H9 (cell line): ENCODE data around the gene SGF29. TPM values are rescaled to one million over a fixed set of nuclear protein-coding genes. Genes with fewer than 3 reads are reported as not detected.

Experiments
- DNase-seq: peaks from one replicate; pipeline ENCODE4 v3.0.0-alpha.2; 2017
- H2AFZ ChIP-seq: one replicate; pipeline ENCODE4 v1.6.1; 2013; ENCODE audit warnings: mild to moderate bottlenecking, low read length, control low read depth, moderate library complexity
- H2AK5ac ChIP-seq: 2 replicates; pipeline ENCODE4 v1.6.1; 2013; ENCODE audit warnings: low read length, control low read depth, mixed read lengths; ENCODE audit not compliant: insufficient read length
- H2BK120ac ChIP-seq: one replicate; pipeline ENCODE4 v1.6.1; 2013; ENCODE audit warnings: low read depth, mild to moderate bottlenecking, low read length, control low read depth, inconsistent platforms; ENCODE audit not compliant: poor library complexity, severe bottlenecking
- H2BK12ac ChIP-seq: 2 replicates; pipeline ENCODE4 v1.6.1; 2013; ENCODE audit warnings: low read length, control low read depth, mixed read lengths, low read depth; ENCODE audit not compliant: insufficient read length
- H2BK15ac ChIP-seq: 2 replicates; pipeline ENCODE4 v1.6.1; 2013; ENCODE audit warnings: low read depth, low read length, control low read depth
- H2BK20ac ChIP-seq: one replicate; pipeline ENCODE4 v1.6.1; 2013; ENCODE audit warnings: low read depth, mild to moderate bottlenecking, low read length, control low read depth, inconsistent platforms; ENCODE audit not compliant: poor library complexity, severe bottlenecking
- H2BK5ac ChIP-seq: 2 replicates; pipeline ENCODE4 v1.6.1; 2013; ENCODE audit warnings: low read length, control low read depth, mixed read lengths; ENCODE audit not compliant: insufficient read length
- H3K14ac ChIP-seq: 2 replicates; pipeline ENCODE4 v1.6.1; 2013; ENCODE audit warnings: low read length, control low read depth; ENCODE audit not compliant: insufficient read depth
- H3K18ac ChIP-seq: 2 replicates; pipeline ENCODE4 v1.6.1; 2013; ENCODE audit warnings: low read depth, mild to moderate bottlenecking, mixed read lengths, low read length, control low read depth; ENCODE audit not compliant: insufficient read length
- H3K23ac ChIP-seq: 2 replicates; pipeline ENCODE4 v1.6.1; 2013; ENCODE audit warnings: low read length, control low read depth, mixed read lengths, low read depth; ENCODE audit not compliant: insufficient read length
- H3K23me2 ChIP-seq: 2 replicates; pipeline ENCODE4 v1.6.1; 2013; ENCODE audit warnings: low read depth, mild to moderate bottlenecking, mixed read lengths, low read length, control low read depth; ENCODE audit not compliant: insufficient read length, poor library complexity, severe bottlenecking
- H3K27ac ChIP-seq: 2 replicates; pipeline ENCODE4 v1.5.1; 2013; ENCODE audit warnings: low read length, control low read depth, mixed read lengths, low read depth; ENCODE audit not compliant: insufficient read length
- H3K27me3 ChIP-seq: 2 replicates; pipeline ENCODE4 v1.6.1; 2013; ENCODE audit warnings: low read length, control low read depth, inconsistent platforms; ENCODE audit not compliant: insufficient read depth
- H3K4ac ChIP-seq: 2 replicates; pipeline ENCODE4 v1.6.1; 2013; ENCODE audit warnings: low read depth, mild to moderate bottlenecking, control low read depth, inconsistent platforms, low read length, moderate library complexity
- H3K4me1 ChIP-seq: 2 replicates; pipeline ENCODE4 v1.6.1; 2013; ENCODE audit warnings: low read length, control low read depth, inconsistent platforms; ENCODE audit not compliant: insufficient read depth
- H3K4me2 ChIP-seq: 2 replicates; pipeline ENCODE4 v1.6.1; 2013; ENCODE audit warnings: low read length, control low read depth, mixed read lengths; ENCODE audit not compliant: insufficient read length, insufficient read depth
- H3K56ac ChIP-seq: 2 replicates; pipeline ENCODE4 v1.6.1; 2013; ENCODE audit warnings: low read depth, mild to moderate bottlenecking, mixed read lengths, low read length, control low read depth; ENCODE audit not compliant: insufficient read length
- H3K79me1 ChIP-seq: 2 replicates; pipeline ENCODE4 v1.6.1; 2013; ENCODE audit warnings: low read depth, mild to moderate bottlenecking, moderate library complexity, low read length, control low read depth, inconsistent platforms; ENCODE audit not compliant: insufficient read depth, poor library complexity, severe bottlenecking
- H3K79me2 ChIP-seq: 2 replicates; pipeline ENCODE4 v1.6.1; 2013; ENCODE audit warnings: low read length, control low read depth, inconsistent platforms; ENCODE audit not compliant: insufficient read depth
- H3K9ac ChIP-seq: 2 replicates; pipeline ENCODE4 v1.6.1; 2013; ENCODE audit warnings: low read length, control low read depth, mixed read lengths; ENCODE audit not compliant: insufficient read length; ENCODE audit errors: extremely low read depth
- H3K9me3 ChIP-seq: one replicate; pipeline ENCODE4 v1.6.1; 2013; ENCODE audit warnings: low read depth, low read length, inconsistent platforms; ENCODE audit not compliant: control insufficient read depth
- H3T11ph ChIP-seq: one replicate; pipeline ENCODE4 v1.6.1; 2013; ENCODE audit warnings: mild to moderate bottlenecking, low read length, control low read depth, inconsistent platforms
- H4K20me1 ChIP-seq: one replicate; pipeline ENCODE4 v1.6.1; 2013; ENCODE audit not compliant: control insufficient read depth, insufficient read length, insufficient read depth
- H4K5ac ChIP-seq: 2 replicates; pipeline ENCODE4 v1.6.1; 2013; ENCODE audit warnings: low read depth, mild to moderate bottlenecking, mixed read lengths, low read length, control low read depth; ENCODE audit not compliant: insufficient read length
- H4K8ac ChIP-seq: replicated peaks from 2 replicates; pipeline ENCODE4 v1.6.1; 2013; ENCODE audit warnings: low read length, control low read depth, mixed read lengths, low read depth; ENCODE audit not compliant: insufficient read length
- H4K91ac ChIP-seq: 2 replicates; pipeline ENCODE4 v1.6.1; 2013; ENCODE audit warnings: low read depth, mild to moderate bottlenecking, moderate library complexity, mixed read lengths, low read length, control low read depth; ENCODE audit not compliant: insufficient read length
- H3K27ac Mint-ChIP-seq, 3 experiments: 2 replicates in 2 of 3; 3 replicates in 1 of 3; pipeline ENCODE4 v1.8.0; 2020 to 2021; ENCODE audit warnings: mixed read lengths in 3 of 3, mild to moderate bottlenecking in 1 of 3, moderate library complexity in 1 of 3
- H3K27me3 Mint-ChIP-seq: 2 replicates; pipeline ENCODE4 v1.8.0; 2021; ENCODE audit warnings: low read depth, mild to moderate bottlenecking, moderate library complexity, mixed read lengths
- H3K36me3 Mint-ChIP-seq, 3 experiments: 2 replicates in 2 of 3; 3 replicates in 1 of 3; pipeline ENCODE4 v1.8.0; 2020 to 2021; ENCODE audit warnings: low read depth in 3 of 3, mixed read lengths in 3 of 3; ENCODE audit not compliant: insufficient read depth in 1 of 3
- H3K4me1 Mint-ChIP-seq, 2 experiments: 2 replicates each; pipeline ENCODE4 v1.8.0; 2020; ENCODE audit warnings: mixed read lengths in 2 of 2
- H3K4me3 Mint-ChIP-seq, 2 experiments: 2 replicates in 1 of 2; 3 replicates in 1 of 2; pipeline ENCODE4 v1.8.0; 2020 to 2021; ENCODE audit warnings: mild to moderate bottlenecking in 2 of 2, mixed read lengths in 2 of 2, moderate library complexity in 1 of 2
- H3K9me3 Mint-ChIP-seq, 2 experiments: 2 replicates in 1 of 2; 3 replicates in 1 of 2; pipeline ENCODE4 v1.8.0; 2020; ENCODE audit warnings: mild to moderate bottlenecking in 2 of 2, mixed read lengths in 2 of 2, moderate library complexity in 1 of 2
- WGBS: extraction: QIAGEN DNeasy Blood & Tissue Kit; methylation state at CpG from one replicate; pipeline ENCODE4 v1.1.7; 2013; ENCODE audit warnings: missing lambda C conversion rate, low lambda C conversion rate, mixed read lengths; ENCODE audit not compliant: insufficient read length; ENCODE audit errors: extremely low coverage; 5-methylcytosine and 5-hydroxymethylcytosine counted together
- total RNA-seq: library from RNA; stranded (reverse); gene quantifications from 2 replicates; pipeline ENCODE4 v1.2.1, GENCODE V29; 2021
- TF ChIP-seq, protein P1 (sequence below): fragments of 200-600 bp; sonication (generic); conservative IDR thresholded peaks from 3 replicates; pipeline ENCODE4 v1.8.0; 2021; ENCODE audit warnings: antibody characterized with exemption, mild to moderate bottlenecking

The SGF29 gene
- total RNA-seq, 1 experiment from 2014 or later: 24.8 TPM

DNA sequence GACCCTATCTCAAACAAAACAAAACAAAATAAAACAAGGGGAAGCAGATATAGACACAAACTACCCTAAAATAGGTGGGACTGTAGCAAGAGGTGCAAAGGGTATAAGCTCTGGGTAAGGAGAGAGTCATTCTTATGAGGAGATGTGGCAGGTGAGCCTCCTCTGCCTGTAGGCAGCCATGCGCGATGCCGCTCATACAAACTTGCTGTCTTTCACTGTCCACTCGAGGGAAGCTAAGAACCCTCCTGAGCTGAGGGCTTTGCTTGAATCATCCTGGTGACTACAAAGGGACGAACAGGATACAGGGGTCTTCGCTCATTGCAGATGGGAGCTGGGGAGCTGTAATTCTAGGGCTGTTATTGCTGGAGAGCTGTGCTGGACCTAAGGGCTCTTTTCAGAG lies 32.3 kb upstream of the SGF29 start:
- Histone ChIP-seq H3K79me1 (no peaks in the 10 kb centered on the region), H3K9ac (no peak overlapping the region), H3K27ac (no peak overlapping the region), H4K91ac (no peak overlapping the region), H4K5ac (no peak overlapping the region), H3K56ac (no peak overlapping the region), H3K4me2 (no peak overlapping the region), H3K27me3 (no peaks in the 10 kb centered on the region), H3K23ac (no peak overlapping the region), H2BK15ac (no peak overlapping the region), H3T11ph (no peak overlapping the region), H3K4ac (no peak overlapping the region), H4K8ac (no peak overlapping the region), H3K18ac (no peak overlapping the region), H2AFZ (no peak overlapping the region), H2BK5ac (no peak overlapping the region), H3K14ac (no peak overlapping the region), H3K4me1 (no peaks in the 10 kb centered on the region), H2BK12ac (no peak overlapping the region), H2BK120ac (no peak overlapping the region), H4K20me1 (no peaks in the 10 kb centered on the region), H2BK20ac (no peak overlapping the region), H3K9me3 (no peaks in the 10 kb centered on the region), H3K23me2 (no peaks in the 10 kb centered on the region), H2AK5ac (no peak overlapping the region), H3K79me2 (no peaks in the 10 kb centered on the region)
- Mint-ChIP-seq H3K9me3 (peaks cover 0 to 13% of the 10 kb centered on the region in 2 experiments; a peak in 3 of 5 replicates), H3K4me1 (no peaks in the 10 kb centered on the region), H3K27me3 (peaks cover 4% of the 10 kb centered on the region), H3K4me3 (no peak overlapping the region), H3K27ac (no peak overlapping the region; a peak in 1 of 7 replicates), H3K36me3 (no peaks in the 10 kb centered on the region)
- TF ChIP-seq, protein P1, sequence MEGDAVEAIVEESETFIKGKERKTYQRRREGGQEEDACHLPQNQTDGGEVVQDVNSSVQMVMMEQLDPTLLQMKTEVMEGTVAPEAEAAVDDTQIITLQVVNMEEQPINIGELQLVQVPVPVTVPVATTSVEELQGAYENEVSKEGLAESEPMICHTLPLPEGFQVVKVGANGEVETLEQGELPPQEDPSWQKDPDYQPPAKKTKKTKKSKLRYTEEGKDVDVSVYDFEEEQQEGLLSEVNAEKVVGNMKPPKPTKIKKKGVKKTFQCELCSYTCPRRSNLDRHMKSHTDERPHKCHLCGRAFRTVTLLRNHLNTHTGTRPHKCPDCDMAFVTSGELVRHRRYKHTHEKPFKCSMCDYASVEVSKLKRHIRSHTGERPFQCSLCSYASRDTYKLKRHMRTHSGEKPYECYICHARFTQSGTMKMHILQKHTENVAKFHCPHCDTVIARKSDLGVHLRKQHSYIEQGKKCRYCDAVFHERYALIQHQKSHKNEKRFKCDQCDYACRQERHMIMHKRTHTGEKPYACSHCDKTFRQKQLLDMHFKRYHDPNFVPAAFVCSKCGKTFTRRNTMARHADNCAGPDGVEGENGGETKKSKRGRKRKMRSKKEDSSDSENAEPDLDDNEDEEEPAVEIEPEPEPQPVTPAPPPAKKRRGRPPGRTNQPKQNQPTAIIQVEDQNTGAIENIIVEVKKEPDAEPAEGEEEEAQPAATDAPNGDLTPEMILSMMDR: no peak
- WGBS: no CpG with 5 or more reads among the region's 6 CpGs
- DNase-seq: no peak
